H1 (cell line): ENCODE results near the gene VENTX. TPM values are rescaled to one million over a fixed set of nuclear protein-coding genes. Genes with fewer than 3 reads are reported as not detected.

Experiments
- MAFK ChIP-seq: IDR thresholded peaks from 2 replicates; pipeline ENCODE4 v1.6.1; 2012; ENCODE audit warnings: low read depth, mild to moderate bottlenecking, improper control_type of control experiment, low read length
- YY1 ChIP-seq: IDR thresholded peaks from 2 replicates; pipeline ENCODE4 v1.6.1; 2011; ENCODE audit warnings: low read depth, mild to moderate bottlenecking, low read length
- polyA plus RNA-seq, 7 experiments: library from polyadenylated mRNA; depleted of rRNA in 3 of 7; stranded (reverse) in 5 of 7; unstranded in 2 of 7; fragments of >200 nt in 5 of 7; fragments of 200-250 nt in 2 of 7; gene quantifications; 1 replicate in 5 of 7; 2 replicates in 1 of 7; 4 replicates in 1 of 7; pipeline versions ENCODE4 v1.2.1 to v1.2.3, GENCODE V29; 2011 to 2013; ENCODE audit warnings: missing spikeins in 2 of 7, mixed read lengths in 2 of 7
- total RNA-seq: library from RNA; stranded (reverse); fragmentation: NEBNext Ultra II Directional; extraction: Animal tissue kit (Norgen Biotek cat#: 25700); gene quantifications from 2 replicates; pipeline ENCODE4 v1.2.1, GENCODE V29; 2021
- TF ChIP-seq, protein P1 (sequence below): IDR thresholded peaks from 2 replicates; pipeline ENCODE4 v1.6.1; 2012; ENCODE audit warnings: inconsistent platforms

The VENTX gene
- total and polyA plus RNA-seq, 2 of the 8 experiments (the other 6 are each of a cell fraction or from before 2014, with no cell fraction given) = 5.6 TPM

DNA sequence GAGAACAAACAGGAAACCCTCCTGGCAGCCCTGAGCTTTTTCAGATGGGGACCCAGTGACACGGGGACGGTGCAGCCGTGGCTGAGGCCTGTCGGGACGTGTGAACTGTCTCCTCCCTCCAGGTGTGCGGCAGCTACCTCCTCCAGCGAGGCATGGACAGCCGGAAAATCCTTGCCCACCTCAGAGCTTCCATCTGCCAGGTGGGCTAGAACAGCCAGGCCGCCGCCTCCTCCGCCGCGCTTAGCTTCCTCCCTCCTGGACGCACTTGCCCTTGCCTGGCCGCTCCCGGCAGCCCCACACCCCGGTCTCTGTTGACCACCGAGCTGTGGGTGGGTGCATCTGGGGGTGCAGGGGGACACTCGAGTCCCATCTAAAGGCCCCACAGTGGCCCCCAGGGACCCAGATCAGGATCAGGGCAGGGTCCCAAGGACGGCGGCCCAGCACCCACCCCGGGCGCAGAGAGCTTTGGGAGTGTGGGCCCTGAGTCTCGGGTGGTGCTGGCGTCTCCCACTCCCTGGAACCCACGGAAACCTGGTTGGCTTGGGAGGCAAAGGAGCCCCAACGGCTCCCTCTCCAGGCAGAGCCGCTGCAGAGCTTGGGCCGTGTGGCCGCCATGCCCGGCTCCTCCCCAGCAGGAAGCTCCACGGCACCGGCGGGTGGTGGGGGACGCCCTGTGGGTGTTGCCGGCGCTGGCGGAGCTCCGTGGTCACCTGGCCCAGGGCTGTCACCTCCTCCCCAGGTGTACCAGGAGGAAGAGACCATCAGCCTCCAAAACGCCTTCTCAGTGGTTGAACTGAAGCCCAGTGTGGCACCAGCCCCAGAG is 40.5 kb upstream of the VENTX start (continued):
- TF ChIP-seq MAFK (no peak), YY1 (0 out of 2 replicates have a peak, but pooled peaks have one; percentile 38)
- TF ChIP-seq, protein P1, sequence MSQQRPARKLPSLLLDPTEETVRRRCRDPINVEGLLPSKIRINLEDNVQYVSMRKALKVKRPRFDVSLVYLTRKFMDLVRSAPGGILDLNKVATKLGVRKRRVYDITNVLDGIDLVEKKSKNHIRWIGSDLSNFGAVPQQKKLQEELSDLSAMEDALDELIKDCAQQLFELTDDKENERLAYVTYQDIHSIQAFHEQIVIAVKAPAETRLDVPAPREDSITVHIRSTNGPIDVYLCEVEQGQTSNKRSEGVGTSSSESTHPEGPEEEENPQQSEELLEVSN = no peak
